Erythroblast (primary cell): ENCODE data around the gene CEP170.

Source experiments
- GATA1 ChIP-seq: IDR thresholded peaks from 2 replicates; pipeline ENCODE4 v1.6.1; 2011; ENCODE audit warnings: low read depth, mild to moderate bottlenecking, control low read depth, low read length, moderate library complexity
- POLR2A ChIP-seq: IDR thresholded peaks from 2 replicates; pipeline ENCODE4 v1.6.1; 2011; ENCODE audit warnings: mild to moderate bottlenecking, low read length

DNA sequence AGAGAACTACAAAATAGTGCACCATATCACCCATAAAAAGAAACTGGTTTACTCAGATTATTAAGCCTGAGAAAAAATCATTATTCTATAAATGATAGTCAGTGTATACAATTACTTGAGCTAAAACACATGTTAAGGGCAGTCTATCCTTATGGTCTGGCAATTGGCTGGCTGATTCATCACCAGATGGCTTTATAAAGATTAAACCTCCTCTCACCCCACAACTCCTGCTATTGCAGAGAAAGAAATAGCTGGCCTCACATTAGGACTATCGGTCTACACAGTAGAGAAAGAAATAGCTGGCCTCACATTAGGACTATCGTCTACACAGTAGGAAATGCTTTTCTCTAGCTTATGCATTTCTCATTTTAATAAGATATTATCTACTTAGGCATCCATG, 21.2 kb downstream of the CEP170 start:
- TF ChIP-seq POLR2A (no peak), GATA1 (no peak)
